ENCODE measurements around the gene HPGD. TPM values are rescaled to one million over a fixed set of nuclear protein-coding genes. Genes with fewer than 3 reads are reported as not detected.

Gene HPGD
- total RNA-seq: 100 to 1,000 TPM in 3 of 4 donors, 10 to 100 TPM in 1; 38.0 to 290 (median 208) TPM

DNA sequence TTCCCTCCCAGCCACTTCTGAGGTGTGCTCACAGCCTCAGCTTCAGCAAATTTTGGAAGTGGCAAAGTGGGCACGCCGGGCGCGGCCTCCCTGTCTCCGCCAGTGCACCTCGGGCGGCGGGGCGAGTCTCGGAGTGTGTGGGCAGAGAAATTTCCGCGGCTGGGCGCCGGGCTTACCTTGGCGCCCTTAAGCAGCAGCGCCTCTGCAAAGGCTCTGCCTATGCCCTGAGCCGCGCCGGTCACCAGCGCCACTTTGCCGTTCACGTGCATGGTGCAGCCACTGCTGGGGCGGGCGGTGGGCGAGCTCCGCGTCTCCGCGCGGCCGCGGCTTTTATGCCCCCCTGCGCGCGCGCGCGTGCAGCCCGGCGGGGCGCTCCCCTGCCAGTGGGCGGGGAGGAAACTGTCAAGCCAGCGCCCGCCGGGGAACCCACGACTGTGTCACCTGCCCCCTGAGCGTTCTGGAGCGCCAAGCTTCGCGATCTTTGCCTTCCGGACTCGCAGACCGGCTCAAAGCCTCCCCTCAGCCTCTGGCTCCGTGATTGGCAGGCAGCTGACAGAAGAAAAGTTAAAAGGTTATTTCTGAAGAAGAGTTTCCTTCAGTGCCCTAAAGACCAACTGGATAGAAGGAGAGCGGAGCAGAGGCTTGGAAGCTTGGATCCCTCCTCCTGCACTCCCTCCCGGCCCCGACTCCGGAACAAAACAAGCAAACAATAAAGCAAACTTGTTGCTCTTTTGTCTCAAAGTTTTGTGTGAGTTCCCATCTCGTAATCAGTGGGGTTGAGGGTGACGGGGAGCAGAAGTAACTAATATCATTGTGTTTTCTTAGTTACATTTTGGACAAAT lies at the start of gene HPGD:
TSS of gene HPGD (minus strand) at position 306 of the 842 bp plus-strand sequence. CDS start at position 269, 37 bp downstream.
- Histone ChIP-seq H3K27ac (peak within 1 kb of the TSS; percentile 47 to 95 (median 72)), H3K4me1 (peaks cover 0 to 3% (median 0%) of the 10 kb centered on the region in 4 donors), H3K9me3 (no peaks in the 10 kb centered on the region), H3K36me3 (peaks cover 0 to 4% (median 0%) of the 10 kb centered on the region in 3 donors), H3K27me3 (no peaks in the 10 kb centered on the region), H3K4me3 (peak within 1 kb of the TSS; percentile 34 to 70 (median 50))
- peak; percentile 61 to 89 for TF ChIP-seq POLR2A (IDR thresholded peaks at IDR 0.05)
- TF ChIP-seq, protein P1, sequence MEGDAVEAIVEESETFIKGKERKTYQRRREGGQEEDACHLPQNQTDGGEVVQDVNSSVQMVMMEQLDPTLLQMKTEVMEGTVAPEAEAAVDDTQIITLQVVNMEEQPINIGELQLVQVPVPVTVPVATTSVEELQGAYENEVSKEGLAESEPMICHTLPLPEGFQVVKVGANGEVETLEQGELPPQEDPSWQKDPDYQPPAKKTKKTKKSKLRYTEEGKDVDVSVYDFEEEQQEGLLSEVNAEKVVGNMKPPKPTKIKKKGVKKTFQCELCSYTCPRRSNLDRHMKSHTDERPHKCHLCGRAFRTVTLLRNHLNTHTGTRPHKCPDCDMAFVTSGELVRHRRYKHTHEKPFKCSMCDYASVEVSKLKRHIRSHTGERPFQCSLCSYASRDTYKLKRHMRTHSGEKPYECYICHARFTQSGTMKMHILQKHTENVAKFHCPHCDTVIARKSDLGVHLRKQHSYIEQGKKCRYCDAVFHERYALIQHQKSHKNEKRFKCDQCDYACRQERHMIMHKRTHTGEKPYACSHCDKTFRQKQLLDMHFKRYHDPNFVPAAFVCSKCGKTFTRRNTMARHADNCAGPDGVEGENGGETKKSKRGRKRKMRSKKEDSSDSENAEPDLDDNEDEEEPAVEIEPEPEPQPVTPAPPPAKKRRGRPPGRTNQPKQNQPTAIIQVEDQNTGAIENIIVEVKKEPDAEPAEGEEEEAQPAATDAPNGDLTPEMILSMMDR (IDR thresholded peaks at IDR 0.05): no peak
- peak; percentile 24 to 90 (median 89) for DNase-seq

DNA sequence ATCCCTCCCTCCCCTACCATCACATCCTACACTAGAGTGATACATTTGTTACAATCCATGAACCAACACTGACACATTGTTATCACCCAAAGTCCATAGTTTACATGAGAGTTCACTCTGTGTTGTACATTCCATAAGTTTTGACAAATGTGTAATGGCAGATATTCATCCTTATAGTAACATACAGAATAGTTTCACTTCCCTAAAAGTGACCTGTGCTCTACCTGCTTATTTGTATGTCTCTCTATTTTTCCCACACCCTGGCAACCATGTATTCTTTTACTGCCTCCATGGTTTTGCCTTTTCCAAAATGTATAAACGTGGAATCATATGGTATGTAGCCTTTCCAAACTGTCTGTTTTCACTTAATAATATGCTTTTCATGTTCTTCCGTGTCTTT lies 42.2 kb upstream of the HPGD start:
- Histone ChIP-seq H3K27ac (no peak overlapping the region), H3K4me1 (no peaks in the 10 kb centered on the region), H3K27me3 (no peaks in the 10 kb centered on the region), H3K4me3 (no peak overlapping the region), H3K9me3 (no peaks in the 10 kb centered on the region), H3K36me3 (no peaks in the 10 kb centered on the region)
- TF ChIP-seq, protein P1 (IDR thresholded peaks at IDR 0.05): no peak
- no peak for TF ChIP-seq POLR2A (IDR thresholded peaks at IDR 0.05)
- DNase-seq: no peak

DNA sequence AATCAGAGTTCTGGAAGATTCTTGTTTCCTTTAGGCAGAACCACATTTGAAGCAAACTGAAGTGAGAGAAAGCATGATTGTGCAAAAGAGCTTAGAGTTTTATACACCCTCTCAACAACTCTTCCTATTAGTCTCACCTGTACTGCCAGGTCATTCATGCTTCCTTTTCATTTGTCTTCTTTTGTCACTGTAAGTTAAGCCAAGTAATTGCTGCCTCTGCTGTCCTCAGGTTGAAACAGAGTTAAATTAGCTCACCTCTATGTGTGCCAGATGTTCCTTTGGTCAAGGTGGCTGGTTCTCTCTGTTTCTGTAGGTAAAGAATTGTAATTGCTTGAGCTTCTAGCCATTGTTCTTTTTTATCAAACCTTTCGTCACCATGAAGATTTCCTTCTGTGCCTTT lies 41.1 kb upstream of the HPGD start:
- Histone ChIP-seq H3K27ac (no peak overlapping the region), H3K36me3 (no peaks in the 10 kb centered on the region), H3K27me3 (no peaks in the 10 kb centered on the region), H3K9me3 (no peaks in the 10 kb centered on the region), H3K4me3 (no peak overlapping the region), H3K4me1 (no peaks in the 10 kb centered on the region)
- TF ChIP-seq, protein P1 (IDR thresholded peaks at IDR 0.05): no peak
- no peak for TF ChIP-seq POLR2A (IDR thresholded peaks at IDR 0.05)
- no peak for DNase-seq

DNA sequence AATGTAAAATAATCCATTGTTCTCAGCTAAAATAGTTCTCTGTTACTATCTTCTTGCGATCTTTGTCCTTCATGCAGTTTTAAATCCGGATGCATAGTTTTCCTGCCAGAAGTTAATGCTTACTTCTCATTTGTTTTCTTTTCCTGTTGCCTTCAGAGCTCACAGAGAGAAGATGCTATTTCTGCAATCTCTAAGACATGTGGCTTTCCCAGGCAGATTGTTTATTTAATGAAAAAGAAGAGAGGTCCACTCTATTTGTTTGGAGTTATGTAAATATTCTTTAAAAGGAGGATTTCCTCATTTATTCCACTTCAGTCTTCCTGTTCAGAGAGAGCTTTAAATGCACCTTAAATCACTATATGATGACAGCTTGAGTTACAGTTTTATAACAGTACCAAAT lies 39.3 kb upstream of the HPGD start:
- no peaks in the 10 kb centered on the region for H3K4me1 ChIP-seq
- no peaks in the 10 kb centered on the region for H3K9me3 ChIP-seq
- no peak for DNase-seq
- no peak overlapping the region for H3K27ac ChIP-seq
- TF ChIP-seq, protein P1 (IDR thresholded peaks at IDR 0.05): no peak
- no peak for TF ChIP-seq POLR2A (IDR thresholded peaks at IDR 0.05)
- H3K27me3 ChIP-seq: no peaks in the 10 kb centered on the region
- H3K4me3 ChIP-seq: no peak overlapping the region
- H3K36me3 ChIP-seq: no peaks in the 10 kb centered on the region

DNA sequence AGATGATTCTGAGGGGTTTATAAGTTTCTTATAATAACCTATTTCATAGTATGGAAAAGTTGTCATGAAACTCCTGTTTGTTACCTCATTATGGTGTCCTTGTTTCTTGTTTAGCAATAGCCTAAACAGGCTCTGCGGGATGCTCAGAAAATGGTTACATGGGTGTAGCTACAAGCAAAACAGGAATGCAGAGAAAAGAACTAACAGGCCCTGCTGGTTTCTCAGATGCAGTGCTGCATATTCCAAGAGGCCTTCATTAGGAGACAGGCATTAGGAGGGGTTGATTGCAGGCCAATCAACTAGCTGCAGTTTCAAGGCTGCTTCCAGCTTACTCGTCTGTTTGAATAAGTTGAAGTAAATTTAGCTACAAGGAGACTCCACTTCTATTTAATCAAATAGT lies 37.6 kb upstream of the HPGD start:
- Histone ChIP-seq H3K27me3 (no peaks in the 10 kb centered on the region), H3K4me3 (no peak overlapping the region), H3K27ac (no peak overlapping the region), H3K36me3 (no peaks in the 10 kb centered on the region), H3K9me3 (no peaks in the 10 kb centered on the region), H3K4me1 (no peaks in the 10 kb centered on the region)
- no peak for TF ChIP-seq POLR2A (IDR thresholded peaks at IDR 0.05)
- TF ChIP-seq, protein P1 (IDR thresholded peaks at IDR 0.05): no peak
- no peak for DNase-seq

Data from Peyer's patch (tissue), 4 donors.